Upper lobe of left lung (tissue), 6 donors: Measurements from ENCODE around the gene SSBP3. TPM values are rescaled to one million over a fixed set of nuclear protein-coding genes. Genes with fewer than 3 reads are reported as not detected.

Experiments
- ATAC-seq, 2 donors: fragments of 200-7000 bp; cut with Tn5 transposase; one replicate each; pipeline ENCODE4 v1.9.1; 2022; ENCODE audit warnings: mild to moderate bottlenecking in 2 of 2, moderate library complexity in 2 of 2; ENCODE audit not compliant: low FRiP score in 2 of 2
- DNase-seq, 2 donors: peaks; one replicate each; pipeline ENCODE4 v3.0.0-alpha.2; 2019 to 2020
- H3K27ac ChIP-seq, 4 donors: fragments of 200-600 bp; sonication (generic); one replicate each; pipeline ENCODE4 v1.5.1; 2016 to 2019
- H3K27me3 ChIP-seq, 4 donors: fragments of 200-600 bp; sonication (generic); one replicate each; pipeline ENCODE4 v1.5.1; 2017 to 2019
- H3K36me3 ChIP-seq, 4 donors: fragments of 200-600 bp; sonication (generic); one replicate each; pipeline ENCODE4 v1.5.1; 2016 to 2019
- H3K4me1 ChIP-seq, 4 donors: fragments of 200-600 bp; sonication (generic); one replicate each; pipeline ENCODE4 v1.5.1; 2018 to 2019
- H3K4me3 ChIP-seq, 4 donors: fragments of 200-600 bp; sonication (generic); one replicate each; pipeline ENCODE4 v1.5.1; 2017 to 2019; ENCODE audit warnings: mild to moderate bottlenecking in 2 of 4, moderate library complexity in 1 of 4
- H3K9me3 ChIP-seq, 4 donors: fragments of 200-600 bp; sonication (generic); one replicate each; pipeline ENCODE4 v1.5.1; 2018 to 2019
- EP300 ChIP-seq, 4 donors: sonication (generic); formaldehyde crosslinking; IDR thresholded peaks; one replicate each; pipeline ENCODE4 v1.5.1; 2017; ENCODE audit warnings: antibody characterized with exemption in 4 of 4, control low read depth in 2 of 4
- POLR2A ChIP-seq, 4 donors: fragments of 450-650 bp; IDR thresholded peaks; one replicate each; pipeline ENCODE4 v1.5.1; 2016 to 2017; ENCODE audit warnings: antibody characterized with exemption in 4 of 4, mild to moderate bottlenecking in 2 of 4
- POLR2AphosphoS5 ChIP-seq, 2 donors: sonication (generic); formaldehyde crosslinking; IDR thresholded peaks; one replicate each; pipeline ENCODE4 v1.5.1; 2017; ENCODE audit warnings: antibody characterized with exemption in 2 of 2
- WGBS, 2 donors: methylation state at CpG; one replicate each; pipeline ENCODE4 v1.1.5; 2017 to 2018; 5-methylcytosine and 5-hydroxymethylcytosine counted together
- total RNA-seq, 6 donors: library from RNA; depleted of rRNA in 4 of 6; stranded (reverse); fragments of >200 nt in 4 of 6; gene quantifications; one replicate each; pipeline versions ENCODE4 v1.1.0 to v1.2.1, GENCODE V29; 2016 to 2021
- TF ChIP-seq, protein P1 (sequence below), 6 experiments: fragments of 450-650 bp in 4 of 6; fragments of 200-600 bp in 2 of 6; sonication (generic) in 2 of 6; IDR thresholded peaks; one replicate each; pipeline ENCODE4 v1.5.1; 2016 to 2019; ENCODE audit warnings: antibody characterized with exemption in 6 of 6
- donor health status: DM: no; HTN: no; CAD: no; lungs with moderate emphysema.
- donor health status: DM: no; HTN: yes; CAD: no; lungs with severe emphysema.

The SSBP3 gene
- total RNA-seq, 6 donors from 2014 or later, result 17.8 to 35.6 (median 26.4) TPM

DNA sequence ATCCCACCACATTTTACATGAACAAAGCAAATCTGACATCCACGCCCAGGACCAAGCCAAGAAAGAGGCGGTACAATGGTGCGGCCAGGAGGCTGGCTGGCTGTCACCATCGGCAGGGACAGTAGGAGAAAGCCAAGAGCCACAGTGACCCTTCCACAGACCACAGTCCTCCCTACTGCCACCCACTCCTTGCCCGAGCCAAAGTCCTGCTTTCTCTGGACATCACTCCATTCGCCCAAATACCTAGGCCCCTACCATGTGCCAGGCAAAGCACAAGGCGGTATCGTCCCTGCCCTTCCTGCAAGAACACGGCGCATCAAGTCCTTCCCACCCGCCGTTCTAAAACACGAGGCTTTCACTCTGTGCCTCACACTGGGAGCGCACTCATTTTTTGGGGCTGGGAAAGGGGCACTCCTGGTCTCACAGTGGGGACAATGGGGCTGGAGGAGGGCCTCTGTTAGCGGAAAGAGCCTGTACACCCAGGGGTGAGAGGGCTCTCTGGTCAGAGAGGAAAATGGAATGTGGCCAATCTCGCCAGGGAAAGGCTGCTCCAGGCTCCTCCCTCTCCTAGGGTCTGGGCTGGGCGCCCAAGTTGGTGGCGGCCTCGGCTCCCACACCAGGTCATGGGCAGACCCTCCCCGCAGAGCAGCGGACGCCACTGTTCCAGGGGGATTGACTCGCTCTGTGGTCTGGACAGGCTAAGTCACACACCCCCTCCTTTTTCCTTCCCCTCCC lies 26.5 kb downstream of the SSBP3 start:
- peak overlapping the region in 2 of 4 donors; percentile 9 to 46 for H3K27ac ChIP-seq
- WGBS, 2 donors, result 72 to 82% methylated on average over 15 to 23 of the region's 23 CpGs

DNA sequence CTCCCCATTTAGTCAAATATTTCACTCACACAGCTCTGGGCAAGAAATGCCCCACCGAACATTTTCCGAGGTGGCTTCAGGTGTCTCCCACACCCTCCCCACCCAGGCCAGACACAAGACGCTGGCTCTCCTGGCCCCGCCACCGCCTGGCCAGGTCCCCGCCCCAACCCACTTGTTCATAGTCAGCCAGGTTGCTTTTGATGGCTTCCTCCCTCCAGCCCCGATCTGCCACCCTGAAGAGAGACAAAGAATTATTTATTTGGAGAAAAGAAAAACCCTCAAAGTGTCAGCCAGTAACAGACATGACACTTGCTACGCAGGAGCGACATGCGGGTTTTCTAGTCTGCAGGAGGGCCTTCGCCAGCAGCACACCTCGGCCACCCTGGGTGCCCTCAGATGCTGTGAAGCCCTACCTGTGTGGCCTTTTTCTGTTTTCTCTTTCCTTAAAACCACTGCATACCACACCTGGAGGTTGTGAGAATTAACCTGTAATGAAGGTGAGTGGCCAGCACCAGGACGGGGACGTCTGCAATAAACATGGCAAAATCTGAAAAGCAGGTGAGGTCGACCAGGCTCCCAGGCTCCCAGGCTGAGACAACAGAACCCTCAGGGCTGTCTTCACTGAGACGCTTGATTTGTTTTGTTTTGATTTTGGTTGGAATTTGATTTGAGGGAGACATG lies 27.2 kb downstream of the SSBP3 start:
- Histone ChIP-seq H3K4me3 (no peak overlapping the region), H3K36me3 (peaks cover 0 to 7% (median 0%) of the 10 kb centered on the region in 4 donors), H3K9me3 (no peaks in the 10 kb centered on the region), H3K27me3 (no peaks in the 10 kb centered on the region), H3K4me1 (peaks cover 23 to 48% (median 33%) of the 10 kb centered on the region in 4 donors), H3K27ac (peak overlapping the region in 1 of 4 donors; percentile 4)
- WGBS, 2 donors, result 69 to 71% methylated on average over 16 of the region's 16 CpGs
- no peak for TF ChIP-seq POLR2A (IDR thresholded peaks at IDR 0.05)
- TF ChIP-seq, protein P1, sequence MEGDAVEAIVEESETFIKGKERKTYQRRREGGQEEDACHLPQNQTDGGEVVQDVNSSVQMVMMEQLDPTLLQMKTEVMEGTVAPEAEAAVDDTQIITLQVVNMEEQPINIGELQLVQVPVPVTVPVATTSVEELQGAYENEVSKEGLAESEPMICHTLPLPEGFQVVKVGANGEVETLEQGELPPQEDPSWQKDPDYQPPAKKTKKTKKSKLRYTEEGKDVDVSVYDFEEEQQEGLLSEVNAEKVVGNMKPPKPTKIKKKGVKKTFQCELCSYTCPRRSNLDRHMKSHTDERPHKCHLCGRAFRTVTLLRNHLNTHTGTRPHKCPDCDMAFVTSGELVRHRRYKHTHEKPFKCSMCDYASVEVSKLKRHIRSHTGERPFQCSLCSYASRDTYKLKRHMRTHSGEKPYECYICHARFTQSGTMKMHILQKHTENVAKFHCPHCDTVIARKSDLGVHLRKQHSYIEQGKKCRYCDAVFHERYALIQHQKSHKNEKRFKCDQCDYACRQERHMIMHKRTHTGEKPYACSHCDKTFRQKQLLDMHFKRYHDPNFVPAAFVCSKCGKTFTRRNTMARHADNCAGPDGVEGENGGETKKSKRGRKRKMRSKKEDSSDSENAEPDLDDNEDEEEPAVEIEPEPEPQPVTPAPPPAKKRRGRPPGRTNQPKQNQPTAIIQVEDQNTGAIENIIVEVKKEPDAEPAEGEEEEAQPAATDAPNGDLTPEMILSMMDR (IDR thresholded peaks at IDR 0.05), result no peak
- TF ChIP-seq EP300 (IDR thresholded peaks at IDR 0.05), result no peak
- no peak for TF ChIP-seq POLR2AphosphoS5 (IDR thresholded peaks at IDR 0.05)
- DNase-seq (no peak), ATAC-seq (no peak)

More for the DNA sequence above, 26.5 kb downstream of the SSBP3 start:
- peaks cover 0 to 6% (median 0%) of the 10 kb centered on the region in 4 donors for H3K36me3 ChIP-seq
- ATAC-seq, result peak; percentile 20 to 41
- H3K4me3 ChIP-seq, result no peak overlapping the region
- H3K4me1 ChIP-seq, result peaks cover 22 to 51% (median 37%) of the 10 kb centered on the region in 4 donors
- no peak for DNase-seq
- H3K27me3 ChIP-seq, result no peaks in the 10 kb centered on the region
- H3K9me3 ChIP-seq, result no peaks in the 10 kb centered on the region
- TF ChIP-seq POLR2A (IDR thresholded peaks at IDR 0.05), result no peak
- TF ChIP-seq, protein P1 (IDR thresholded peaks at IDR 0.05), result no peak
- TF ChIP-seq POLR2AphosphoS5 (IDR thresholded peaks at IDR 0.05), result no peak
- TF ChIP-seq EP300 (IDR thresholded peaks at IDR 0.05), result no peak

DNA sequence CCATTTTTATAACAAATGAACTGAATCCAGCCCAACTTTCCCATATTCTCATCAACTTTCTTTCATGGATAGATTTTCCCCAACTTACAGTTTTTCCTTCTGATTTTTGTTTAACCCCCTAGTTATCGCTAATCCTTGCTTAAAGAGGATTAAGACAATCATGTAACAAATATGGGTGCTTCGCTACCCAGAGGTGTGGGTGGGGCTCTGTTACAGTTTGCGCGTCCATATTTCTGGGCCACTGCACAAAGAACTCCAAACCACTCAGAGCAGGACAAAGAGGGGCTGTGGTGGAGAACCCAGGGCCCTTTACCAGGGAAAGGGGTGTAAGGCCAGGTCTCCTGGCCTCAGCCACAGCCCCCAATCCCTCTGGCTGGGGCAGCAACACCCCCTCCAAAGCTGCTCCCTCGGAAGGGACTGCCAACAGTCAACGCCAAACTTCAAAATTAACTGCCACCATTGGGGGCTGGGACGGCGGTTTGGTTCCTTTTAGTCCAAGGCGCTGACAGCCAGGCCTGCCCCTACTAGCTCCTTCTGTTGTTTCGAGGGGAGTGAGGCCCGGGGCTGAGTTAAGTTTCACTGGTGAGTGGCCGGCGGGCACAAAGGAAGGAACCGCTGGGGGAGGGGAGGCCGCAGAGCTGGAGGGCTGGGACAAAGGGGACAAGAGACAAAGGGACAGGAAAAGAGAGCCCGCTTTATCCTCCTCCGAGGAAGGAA lies 27.9 kb downstream of the SSBP3 start:
- DNase-seq, result no peak
- ATAC-seq, result no peak

DNA sequence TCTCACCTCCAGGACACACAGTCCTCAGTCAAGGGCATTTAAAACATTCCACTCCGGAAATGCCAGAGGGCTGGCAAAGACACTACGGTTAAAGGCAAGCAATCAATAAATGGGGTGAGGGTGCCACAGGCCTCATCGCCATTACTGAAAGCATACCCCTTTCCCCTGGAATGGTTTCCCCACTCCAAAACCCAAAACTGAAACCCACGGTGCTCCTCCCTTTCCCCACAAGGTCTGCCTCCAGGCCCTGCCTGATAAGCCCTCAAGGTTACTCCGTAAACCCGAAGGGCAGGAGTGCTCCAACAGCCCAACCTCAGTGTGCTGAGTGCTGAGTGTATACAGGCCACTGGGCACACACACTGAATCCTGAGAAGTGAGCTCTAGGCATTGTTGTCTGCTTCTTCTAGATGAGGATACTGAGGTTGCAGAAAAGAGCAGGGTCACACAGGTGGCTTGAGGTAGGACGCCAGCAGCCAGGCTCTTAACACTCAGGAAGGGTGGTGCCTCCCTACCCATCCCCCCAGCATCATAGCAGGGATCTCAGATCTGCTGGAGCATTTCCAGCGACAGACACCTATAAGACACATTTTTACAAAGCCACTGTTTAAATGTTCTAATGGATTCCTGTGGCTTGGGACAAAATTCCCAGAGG lies 29.0 kb downstream of the SSBP3 start:
- no peaks in the 10 kb centered on the region for H3K9me3 ChIP-seq
- TF ChIP-seq, protein P1 (IDR thresholded peaks at IDR 0.05), result no peak
- TF ChIP-seq EP300 (IDR thresholded peaks at IDR 0.05) (no peak), POLR2AphosphoS5 (IDR thresholded peaks at IDR 0.05) (no peak), POLR2A (IDR thresholded peaks at IDR 0.05) (no peak)
- 64 to 86% methylated on average over 8 of the region's 8 CpGs for WGBS, 2 donors
- no peak overlapping the region for H3K4me3 ChIP-seq
- no peak for DNase-seq
- peak overlapping the region in 1 of 4 donors; percentile 29 for H3K27ac ChIP-seq
- no peak for ATAC-seq
- peaks cover 28 to 62% (median 34%) of the 10 kb centered on the region in 4 donors for H3K4me1 ChIP-seq
- peaks cover 0 to 9% (median 0%) of the 10 kb centered on the region in 4 donors for H3K36me3 ChIP-seq
- no peaks in the 10 kb centered on the region for H3K27me3 ChIP-seq

More for the DNA sequence above, 27.9 kb downstream of the SSBP3 start:
- no peaks in the 10 kb centered on the region for H3K27me3 ChIP-seq
- no peaks in the 10 kb centered on the region for H3K9me3 ChIP-seq
- 62 to 68% methylated on average over 13 to 17 of the region's 17 CpGs for WGBS, 2 donors
- H3K4me3 ChIP-seq, result no peak overlapping the region
- peaks cover 0 to 9% (median 0%) of the 10 kb centered on the region in 4 donors for H3K36me3 ChIP-seq
- TF ChIP-seq POLR2A (IDR thresholded peaks at IDR 0.05), result no peak
- peak overlapping the region in 1 of 4 donors; percentile 4 for H3K27ac ChIP-seq
- H3K4me1 ChIP-seq, result peaks cover 23 to 52% (median 33%) of the 10 kb centered on the region in 4 donors
